Measurements from ENCODE around the gene FANCE.

FANCE gene

GRCh38 chr6:35485402-35485877 is 33.3 kb downstream of the FANCE start:
- DNase-seq (ENCODE audit: low read depth) = no peak

- no peak for DNase-seq (ENCODE audit: low read depth)
These were observed 34.1 kb downstream of the FANCE start for GRCh38 chr6:35486005-35486925.

GRCh38 chr6:35487658-35488516 is 35.7 kb downstream of the FANCE start:
- DNase-seq (ENCODE audit: low read depth) = no peak

GRCh38 chr6:35488517-35488862 is 36.4 kb downstream of the FANCE start:
- DNase-seq (ENCODE audit: low read depth) = no peak

GRCh38 chr6:35489066-35489465 is 36.9 kb downstream of the FANCE start:
- DNase-seq (ENCODE audit: low read depth) = no peak

- peak; percentile 44 for DNase-seq (ENCODE audit: low read depth)
These were observed 38.1 kb downstream of the FANCE start for GRCh38 chr6:35489995-35490791.

GRCh38 chr6:35490821-35491557 is 38.9 kb downstream of the FANCE start:
- DNase-seq (ENCODE audit: low read depth) = no peak

GRCh38 chr6:35491558-35492257 is 39.6 kb downstream of the FANCE start:
- no peak for DNase-seq (ENCODE audit: low read depth)

GRCh38 chr6:35492258-35492973 is 40.3 kb downstream of the FANCE start:
- DNase-seq (ENCODE audit: low read depth) = no peak

GRCh38 chr6:35492974-35493284 is 40.8 kb downstream of the FANCE start:
- no peak for DNase-seq (ENCODE audit: low read depth)

- no peak for DNase-seq (ENCODE audit: low read depth)
These were observed 41.3 kb downstream of the FANCE start for GRCh38 chr6:35493307-35493983.

- no peak for DNase-seq (ENCODE audit: low read depth)
These were observed 42.0 kb downstream of the FANCE start for GRCh38 chr6:35494161-35494563.

- DNase-seq (ENCODE audit: low read depth) = peak; percentile 54
These were observed 43.3 kb downstream of the FANCE start for GRCh38 chr6:35495258-35496035.

- DNase-seq (ENCODE audit: low read depth) = peak; percentile 31
These were observed 44.1 kb downstream of the FANCE start for GRCh38 chr6:35496036-35496840.

GRCh38 chr6:35496841-35497570 is 44.9 kb downstream of the FANCE start, which contains the start of gene TEAD3:
TSS of gene TEAD3 (minus strand) at chr6:35497079.
- DNase-seq (ENCODE audit: low read depth) = peak; percentile 84

- DNase-seq (ENCODE audit: low read depth) = peak; percentile 93
These were observed 45.7 kb downstream of the FANCE start for GRCh38 chr6:35497571-35498421.

All from fibroblast of gingiva (primary cell).